ENCODE results near the gene RND3.

The RND3 gene

DNA sequence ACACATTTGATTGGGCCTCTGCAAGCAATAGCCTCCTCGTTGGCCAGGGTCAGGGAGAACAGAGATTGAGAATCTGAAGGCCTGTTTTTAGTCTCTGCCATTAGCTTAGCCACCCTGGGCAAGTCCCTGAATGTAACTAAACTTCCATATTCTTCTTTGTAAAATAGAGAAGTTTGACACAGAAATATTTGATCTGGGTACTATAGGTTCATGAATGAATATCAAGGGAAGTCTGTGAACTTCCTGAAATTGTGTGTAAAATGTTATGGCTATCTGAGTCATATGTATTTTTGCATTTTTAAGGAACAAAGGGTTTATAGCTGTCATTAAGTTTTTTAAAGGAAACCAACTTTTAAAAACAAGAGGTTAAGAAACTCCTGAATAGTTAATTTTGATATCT, 23.2 kb downstream of the RND3 start:
- Histone ChIP-seq H3K27me3 (ENCODE audit: insufficient read depth, poor library complexity, severe bottlenecking) (no peaks in the 10 kb centered on the region), H3K4me3 (replicated peaks; ENCODE audit: insufficient read depth, low read length) (no peak overlapping the region), H3K27ac (replicated peaks) (no peak overlapping the region)
- no peak for DNase-seq (ENCODE audit: low read depth in 1 of 2, low spot score in 1 of 2)
- TF ChIP-seq, protein P1, sequence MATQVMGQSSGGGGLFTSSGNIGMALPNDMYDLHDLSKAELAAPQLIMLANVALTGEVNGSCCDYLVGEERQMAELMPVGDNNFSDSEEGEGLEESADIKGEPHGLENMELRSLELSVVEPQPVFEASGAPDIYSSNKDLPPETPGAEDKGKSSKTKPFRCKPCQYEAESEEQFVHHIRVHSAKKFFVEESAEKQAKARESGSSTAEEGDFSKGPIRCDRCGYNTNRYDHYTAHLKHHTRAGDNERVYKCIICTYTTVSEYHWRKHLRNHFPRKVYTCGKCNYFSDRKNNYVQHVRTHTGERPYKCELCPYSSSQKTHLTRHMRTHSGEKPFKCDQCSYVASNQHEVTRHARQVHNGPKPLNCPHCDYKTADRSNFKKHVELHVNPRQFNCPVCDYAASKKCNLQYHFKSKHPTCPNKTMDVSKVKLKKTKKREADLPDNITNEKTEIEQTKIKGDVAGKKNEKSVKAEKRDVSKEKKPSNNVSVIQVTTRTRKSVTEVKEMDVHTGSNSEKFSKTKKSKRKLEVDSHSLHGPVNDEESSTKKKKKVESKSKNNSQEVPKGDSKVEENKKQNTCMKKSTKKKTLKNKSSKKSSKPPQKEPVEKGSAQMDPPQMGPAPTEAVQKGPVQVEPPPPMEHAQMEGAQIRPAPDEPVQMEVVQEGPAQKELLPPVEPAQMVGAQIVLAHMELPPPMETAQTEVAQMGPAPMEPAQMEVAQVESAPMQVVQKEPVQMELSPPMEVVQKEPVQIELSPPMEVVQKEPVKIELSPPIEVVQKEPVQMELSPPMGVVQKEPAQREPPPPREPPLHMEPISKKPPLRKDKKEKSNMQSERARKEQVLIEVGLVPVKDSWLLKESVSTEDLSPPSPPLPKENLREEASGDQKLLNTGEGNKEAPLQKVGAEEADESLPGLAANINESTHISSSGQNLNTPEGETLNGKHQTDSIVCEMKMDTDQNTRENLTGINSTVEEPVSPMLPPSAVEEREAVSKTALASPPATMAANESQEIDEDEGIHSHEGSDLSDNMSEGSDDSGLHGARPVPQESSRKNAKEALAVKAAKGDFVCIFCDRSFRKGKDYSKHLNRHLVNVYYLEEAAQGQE (IDR thresholded peaks at IDR 0.05; ENCODE audit: insufficient replicate concordance, low read depth), result no peak
- TF ChIP-seq SPI1 (IDR thresholded peaks at IDR 0.05; ENCODE audit: borderline replicate concordance, low read depth), result no peak
- TF ChIP-seq, protein P2, sequence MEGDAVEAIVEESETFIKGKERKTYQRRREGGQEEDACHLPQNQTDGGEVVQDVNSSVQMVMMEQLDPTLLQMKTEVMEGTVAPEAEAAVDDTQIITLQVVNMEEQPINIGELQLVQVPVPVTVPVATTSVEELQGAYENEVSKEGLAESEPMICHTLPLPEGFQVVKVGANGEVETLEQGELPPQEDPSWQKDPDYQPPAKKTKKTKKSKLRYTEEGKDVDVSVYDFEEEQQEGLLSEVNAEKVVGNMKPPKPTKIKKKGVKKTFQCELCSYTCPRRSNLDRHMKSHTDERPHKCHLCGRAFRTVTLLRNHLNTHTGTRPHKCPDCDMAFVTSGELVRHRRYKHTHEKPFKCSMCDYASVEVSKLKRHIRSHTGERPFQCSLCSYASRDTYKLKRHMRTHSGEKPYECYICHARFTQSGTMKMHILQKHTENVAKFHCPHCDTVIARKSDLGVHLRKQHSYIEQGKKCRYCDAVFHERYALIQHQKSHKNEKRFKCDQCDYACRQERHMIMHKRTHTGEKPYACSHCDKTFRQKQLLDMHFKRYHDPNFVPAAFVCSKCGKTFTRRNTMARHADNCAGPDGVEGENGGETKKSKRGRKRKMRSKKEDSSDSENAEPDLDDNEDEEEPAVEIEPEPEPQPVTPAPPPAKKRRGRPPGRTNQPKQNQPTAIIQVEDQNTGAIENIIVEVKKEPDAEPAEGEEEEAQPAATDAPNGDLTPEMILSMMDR (IDR thresholded peaks at IDR 0.05; ENCODE audit: insufficient read depth, low read length), result no peak
- TF ChIP-seq GABPA (IDR thresholded peaks at IDR 0.05; ENCODE audit: low read depth), result no peak
- no peak for TF ChIP-seq POLR2AphosphoS5 (IDR thresholded peaks at IDR 0.05; ENCODE audit: low read depth)

DNA sequence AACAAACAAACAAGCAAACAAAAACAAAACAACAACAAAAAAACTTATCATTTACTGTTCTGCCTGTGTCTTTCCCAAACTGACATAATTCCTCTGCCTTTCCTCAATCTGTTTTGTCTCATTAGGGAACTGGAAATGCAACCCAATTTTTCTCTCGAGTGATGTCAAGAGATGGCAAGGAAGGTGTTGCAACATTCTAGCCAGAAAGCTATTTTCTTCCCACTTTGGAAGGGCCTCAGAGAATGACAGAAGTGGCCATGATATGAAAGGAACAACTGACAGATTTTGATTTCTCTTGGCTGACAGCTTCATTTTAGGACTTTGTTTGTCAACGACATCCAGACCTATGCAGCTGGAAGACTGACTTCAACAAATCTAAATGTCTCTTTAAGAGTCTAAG, 24.7 kb downstream of the RND3 start:
- Histone ChIP-seq H3K27me3 (ENCODE audit: insufficient read depth, poor library complexity, severe bottlenecking) (no peaks in the 10 kb centered on the region), H3K4me3 (replicated peaks; ENCODE audit: insufficient read depth, low read length) (no peak overlapping the region), H3K27ac (replicated peaks) (no peak overlapping the region)
- no peak for DNase-seq (ENCODE audit: low read depth in 1 of 2, low spot score in 1 of 2)
- no peak for TF ChIP-seq GABPA (IDR thresholded peaks at IDR 0.05; ENCODE audit: low read depth)
- TF ChIP-seq, protein P1 (IDR thresholded peaks at IDR 0.05; ENCODE audit: insufficient replicate concordance, low read depth), result no peak
- TF ChIP-seq, protein P2 (IDR thresholded peaks at IDR 0.05; ENCODE audit: insufficient read depth, low read length), result no peak
- TF ChIP-seq SPI1 (IDR thresholded peaks at IDR 0.05; ENCODE audit: borderline replicate concordance, low read depth), result no peak
- TF ChIP-seq POLR2AphosphoS5 (IDR thresholded peaks at IDR 0.05; ENCODE audit: low read depth), result no peak

DNA sequence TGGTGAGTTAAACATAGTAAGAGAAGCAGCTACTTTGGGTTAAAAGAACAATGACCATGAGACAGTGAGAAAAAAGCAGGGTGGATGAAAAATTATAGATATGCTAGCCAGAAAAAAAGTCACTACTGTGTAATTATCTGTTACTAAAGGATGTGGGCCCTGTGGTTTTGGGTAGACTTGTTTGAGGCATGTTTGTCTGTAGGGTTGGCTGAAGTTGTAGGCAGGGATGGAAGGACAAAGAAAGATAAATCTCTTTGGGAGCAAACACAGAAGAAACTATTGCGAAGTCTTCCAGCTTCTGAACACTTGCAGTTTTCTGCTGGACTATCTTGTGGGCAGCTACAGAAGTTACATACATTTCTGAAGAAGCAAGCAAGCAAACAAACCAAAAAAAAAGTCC, 28.2 kb downstream of the RND3 start:
- DNase-seq (ENCODE audit: low read depth in 1 of 2, low spot score in 1 of 2), result no peak
- Histone ChIP-seq H3K27ac (replicated peaks) (no peak overlapping the region), H3K4me3 (replicated peaks; ENCODE audit: insufficient read depth, low read length) (no peak overlapping the region), H3K27me3 (ENCODE audit: insufficient read depth, poor library complexity, severe bottlenecking) (no peaks in the 10 kb centered on the region)
- TF ChIP-seq POLR2AphosphoS5 (IDR thresholded peaks at IDR 0.05; ENCODE audit: low read depth) (no peak), SPI1 (IDR thresholded peaks at IDR 0.05; ENCODE audit: borderline replicate concordance, low read depth) (no peak), GABPA (IDR thresholded peaks at IDR 0.05; ENCODE audit: low read depth) (no peak)
- TF ChIP-seq, protein P1 (IDR thresholded peaks at IDR 0.05; ENCODE audit: insufficient replicate concordance, low read depth), result no peak
- TF ChIP-seq, protein P2 (IDR thresholded peaks at IDR 0.05; ENCODE audit: insufficient read depth, low read length), result no peak
